GM12865 (cell line): ENCODE data around the gene TNFSF15.
"Not testable (repeated sequence)": the region's sequence is repeated elsewhere in the genome, so short reads cannot be mapped to it uniquely, and the experiment has no call there.

Experiments
- DNase-seq: peaks from one replicate; pipeline ENCODE4 v3.0.0; 2010; ENCODE audit warnings: low read depth
- H3K4me3 ChIP-seq: 2 replicates; pipeline ENCODE4 v1.5.1; 2011; ENCODE audit warnings: mild to moderate bottlenecking, low read depth, low read length, control low read depth
- CTCF ChIP-seq: IDR thresholded peaks from 2 replicates; pipeline ENCODE4 v1.5.1; 2011; ENCODE audit warnings: low read length, control low read depth, low read depth, inconsistent platforms; ENCODE audit not compliant: insufficient read depth; ENCODE audit errors: missing control alignments

The TNFSF15 gene

GRCh38 chr9:114746591-114747346 is 59.1 kb downstream of the TNFSF15 start:
- TF ChIP-seq CTCF = no peak
- H3K4me3 ChIP-seq = no peak overlapping the region
- no peak for DNase-seq

DNA sequence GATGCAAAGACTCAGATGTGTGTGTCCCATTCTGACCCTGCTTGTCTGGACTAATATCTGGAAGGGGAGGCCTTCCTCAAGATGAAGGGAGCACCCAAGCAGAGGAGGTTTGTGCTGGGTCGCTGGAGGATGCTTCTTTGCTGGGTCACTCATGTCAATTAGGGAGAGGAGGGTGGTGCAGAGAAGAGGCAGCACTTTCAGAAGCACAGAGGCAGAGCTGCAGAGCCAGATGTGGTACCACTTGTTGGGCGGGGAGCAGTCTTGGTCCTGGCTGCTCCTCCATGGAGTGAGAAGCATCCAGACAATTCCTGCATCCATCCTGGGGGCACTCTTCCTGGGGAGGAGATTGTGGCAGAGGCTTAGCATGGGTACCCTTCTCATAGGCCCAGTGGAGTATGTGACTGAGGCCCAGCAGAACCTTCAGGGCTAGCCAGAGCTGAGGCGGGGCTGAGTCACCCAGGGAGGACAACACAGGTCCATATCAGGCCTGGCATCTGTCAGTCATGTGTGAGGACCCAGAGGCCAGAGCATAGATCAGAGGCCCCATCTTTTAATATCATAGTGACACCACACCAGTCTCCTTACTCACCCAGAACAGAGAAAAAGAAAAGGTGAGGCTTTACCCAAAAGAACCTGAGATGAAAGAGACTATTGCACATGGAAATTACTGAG is 59.8 kb downstream of the TNFSF15 start:
- no peak for DNase-seq
- TF ChIP-seq CTCF = no peak

GRCh38 chr9:114745108-114745848 is 60.6 kb downstream of the TNFSF15 start:
- no peak for TF ChIP-seq CTCF
- H3K4me3 ChIP-seq = no peak overlapping the region
- DNase-seq = no peak

More for the DNA sequence above, 59.8 kb downstream of the TNFSF15 start:
- no peak overlapping the region for H3K4me3 ChIP-seq

- no peak overlapping the region for H3K4me3 ChIP-seq
- no peak for DNase-seq
- TF ChIP-seq CTCF = no peak
These were observed 62.4 kb downstream of the TNFSF15 start for GRCh38 chr9:114743446-114743845.

DNA sequence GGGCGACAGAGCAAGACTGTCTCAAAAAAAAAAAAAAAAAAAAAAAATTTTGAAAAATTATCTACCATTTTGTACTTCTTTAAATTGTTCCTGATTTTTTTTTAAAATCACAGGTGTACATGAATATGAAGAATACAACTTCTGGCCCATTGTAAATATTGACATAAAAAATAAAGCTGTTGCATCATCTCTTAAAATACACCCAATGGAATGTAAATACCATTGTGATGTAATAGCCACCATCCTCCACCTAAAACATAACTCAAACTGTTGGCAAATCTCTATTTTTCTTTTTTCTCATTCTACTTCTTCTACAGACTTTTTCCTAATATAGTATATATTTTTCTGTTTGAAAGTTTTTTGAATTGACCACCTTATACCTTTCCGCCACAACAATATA is 62.9 kb downstream of the TNFSF15 start:
- DNase-seq = no peak
- no peak overlapping the region for H3K4me3 ChIP-seq
- TF ChIP-seq CTCF = no peak

- DNase-seq, H3K4me3 ChIP-seq: not testable (repeated sequence)
These were observed 64.3 kb downstream of the TNFSF15 start for GRCh38 chr9:114741521-114741920.
